Endothelial cell (in vitro differentiated cells): ENCODE data around the gene TMOD2. TPM values are rescaled to one million over a fixed set of nuclear protein-coding genes. Genes with fewer than 3 reads are reported as not detected.
A peak's percentile ranks its signal among the peaks of the same experiment; 100 is the strongest.

ENCODE experiments used
- DNase-seq: peaks from one replicate; pipeline ENCODE4 v3.0.0; 2021; ENCODE audit warnings: low spot score
- H3K27ac Mint-ChIP-seq: one replicate; pipeline ENCODE4 v1.8.0; 2021; ENCODE audit warnings: mixed read lengths, inconsistent platforms; ENCODE audit not compliant: unreplicated experiment
- H3K27me3 Mint-ChIP-seq: one replicate; pipeline ENCODE4 v1.8.0; 2021; ENCODE audit warnings: mild to moderate bottlenecking, moderate library complexity, mixed read lengths, inconsistent platforms; ENCODE audit not compliant: unreplicated experiment
- H3K36me3 Mint-ChIP-seq: one replicate; pipeline ENCODE4 v1.8.0; 2021; ENCODE audit warnings: mild to moderate bottlenecking, low read depth, mixed read lengths, inconsistent platforms; ENCODE audit not compliant: unreplicated experiment
- H3K4me1 Mint-ChIP-seq: one replicate; pipeline ENCODE4 v1.8.0; 2021; ENCODE audit warnings: mild to moderate bottlenecking, mixed read lengths, inconsistent platforms; ENCODE audit not compliant: unreplicated experiment
- H3K4me3 Mint-ChIP-seq: one replicate; pipeline ENCODE4 v1.8.0; 2021; ENCODE audit warnings: mild to moderate bottlenecking, mixed read lengths, inconsistent platforms; ENCODE audit not compliant: unreplicated experiment
- H3K9me3 Mint-ChIP-seq: one replicate; pipeline ENCODE4 v1.8.0; 2021; ENCODE audit warnings: mixed read lengths, inconsistent platforms; ENCODE audit not compliant: unreplicated experiment
- CTCF ChIP-seq: fragments of 200-600 bp; sonication (generic); IDR thresholded peaks from one replicate; pipeline ENCODE4 v1.5.0; 2021; ENCODE audit warnings: antibody characterized with exemption; ENCODE audit not compliant: unreplicated experiment
- total RNA-seq: library from RNA; stranded (reverse); fragmentation: NEBNext Ultra II Directional; extraction: Animal tissue kit (Norgen Biotek cat#: 25700); gene quantifications from one replicate; pipeline ENCODE4 v1.2.1, GENCODE V29; 2021; ENCODE audit not compliant: unreplicated experiment

TMOD2 gene
- total RNA-seq, 1 donor from 2014 or later, result 118 TPM

DNA sequence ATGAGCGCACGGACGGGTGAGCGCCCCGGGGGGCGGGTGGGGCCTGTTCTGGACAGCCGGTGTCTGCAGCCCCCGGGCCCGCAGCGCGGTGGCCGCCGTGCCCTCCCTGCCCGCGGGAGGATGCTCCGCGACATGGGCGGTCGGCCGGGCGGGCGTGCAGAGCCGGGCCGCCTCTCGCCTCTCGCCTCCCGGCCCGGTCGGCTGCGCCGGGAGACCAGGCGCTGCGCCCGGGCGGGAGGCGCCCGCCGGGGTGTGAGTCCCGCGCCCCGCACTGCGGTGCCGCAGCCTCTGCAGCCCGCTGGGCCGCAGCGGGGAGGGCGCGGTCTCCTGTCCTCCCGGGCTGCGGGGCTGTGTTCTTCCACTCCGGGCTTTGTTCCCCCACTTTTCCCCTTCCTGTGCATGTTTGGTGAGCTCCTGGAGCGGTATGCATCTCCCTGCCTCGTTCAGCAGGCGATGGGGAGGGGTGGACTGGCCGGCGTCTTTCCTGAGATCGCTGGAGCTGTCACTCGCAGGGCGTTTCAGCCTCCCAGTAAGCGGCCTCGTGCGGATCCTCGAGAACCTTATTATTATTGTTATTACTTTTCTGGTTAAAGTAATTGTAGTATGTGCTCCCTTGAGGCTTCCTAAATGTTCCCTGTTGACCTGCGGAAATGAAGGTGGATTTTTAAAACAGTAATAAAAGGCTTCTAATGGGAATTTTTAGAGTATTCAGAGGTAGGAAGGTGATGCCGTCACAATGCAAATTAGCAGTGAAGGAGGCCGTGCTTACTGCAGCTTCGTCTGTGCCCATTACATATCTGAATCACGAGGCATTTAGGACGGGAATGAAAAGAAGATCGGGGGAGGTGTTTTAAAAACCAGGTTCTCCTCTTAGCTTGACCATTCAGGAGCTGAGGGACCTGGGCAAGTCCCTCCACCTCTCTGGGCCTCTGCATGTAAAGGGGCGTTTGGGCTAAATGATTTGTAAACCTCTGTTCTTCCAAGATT lies 593 bp downstream of the TMOD2 start:
- TF ChIP-seq CTCF, result no peak
- Mint-ChIP-seq H3K9me3 (no peaks in the 10 kb centered on the region), H3K4me1 (peaks cover 62% of the 10 kb centered on the region), H3K4me3 (peak overlapping the region; percentile 95), H3K36me3 (peaks cover 7% of the 10 kb centered on the region), H3K27me3 (peaks cover 11% of the 10 kb centered on the region), H3K27ac (peak overlapping the region; percentile 23)
- peak; percentile 50 for DNase-seq

DNA sequence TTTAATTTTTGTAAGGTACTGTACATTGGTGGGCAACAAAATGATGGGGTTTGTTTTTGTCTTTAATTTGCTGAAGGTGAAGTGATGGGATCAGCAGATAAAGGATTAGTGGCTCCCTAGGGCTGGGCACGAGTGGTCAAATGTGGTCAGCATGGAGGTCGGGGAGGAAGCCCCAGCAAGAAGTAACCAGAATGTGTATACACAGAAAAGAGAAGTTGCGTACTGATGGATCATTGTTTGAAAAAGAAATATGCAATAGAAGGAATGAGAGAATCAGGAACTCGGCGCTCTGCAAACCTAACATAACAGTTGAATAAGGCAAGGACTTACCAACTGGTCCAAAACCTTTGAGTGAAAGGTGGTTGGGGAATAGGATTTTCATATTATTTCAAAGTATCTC lies 1.5 kb downstream of the TMOD2 start:
- no peak overlapping the region for H3K27ac Mint-ChIP-seq

GRCh38 chr15:51754267-51754666 lies 2.9 kb downstream of the TMOD2 start:
- H3K4me3 Mint-ChIP-seq, result peak overlapping the region; percentile 70
- H3K27me3 Mint-ChIP-seq, result peaks cover 11% of the 10 kb centered on the region

More for the DNA sequence above, 1.5 kb downstream of the TMOD2 start:
- H3K36me3 Mint-ChIP-seq, result peaks cover 7% of the 10 kb centered on the region
- no peaks in the 10 kb centered on the region for H3K9me3 Mint-ChIP-seq
- H3K27me3 Mint-ChIP-seq, result peaks cover 11% of the 10 kb centered on the region
- H3K4me3 Mint-ChIP-seq, result peak overlapping the region; percentile 95
- DNase-seq, result no peak
- no peak for TF ChIP-seq CTCF
- H3K4me1 Mint-ChIP-seq, result peaks cover 64% of the 10 kb centered on the region

DNA sequence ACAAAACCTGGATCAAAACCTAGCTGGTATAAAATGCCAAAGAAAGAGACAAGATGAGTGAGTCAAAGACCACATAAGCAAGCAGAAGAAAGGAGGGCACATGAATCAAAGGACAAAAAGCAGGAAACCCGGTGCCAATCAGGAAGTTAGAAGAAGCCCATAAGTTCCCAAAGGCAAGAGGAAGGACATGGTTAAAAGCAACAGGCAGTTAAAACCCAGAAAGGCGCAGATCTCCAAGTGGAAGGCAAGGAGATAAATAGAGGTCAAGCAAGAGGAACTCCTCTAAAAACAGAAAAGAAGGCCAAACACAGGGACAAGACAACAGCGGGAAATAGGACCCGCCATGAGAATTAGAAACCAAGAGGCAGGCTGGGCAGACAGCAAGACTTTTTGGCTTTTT lies 4.4 kb downstream of the TMOD2 start:
- DNase-seq, result no peak
- Mint-ChIP-seq H3K9me3 (no peaks in the 10 kb centered on the region), H3K27me3 (peaks cover 5% of the 10 kb centered on the region), H3K27ac (peak overlapping the region; percentile 44), H3K36me3 (peaks cover 20% of the 10 kb centered on the region), H3K4me3 (no peak overlapping the region), H3K4me1 (peaks cover 68% of the 10 kb centered on the region)
- TF ChIP-seq CTCF, result no peak

More at GRCh38 chr15:51754267-51754666, 2.9 kb downstream of the TMOD2 start:
- H3K9me3 Mint-ChIP-seq, result no peaks in the 10 kb centered on the region
- H3K4me1 Mint-ChIP-seq, result peaks cover 74% of the 10 kb centered on the region
- DNase-seq, result no peak
- peaks cover 19% of the 10 kb centered on the region for H3K36me3 Mint-ChIP-seq
- H3K27ac Mint-ChIP-seq, result no peak overlapping the region
- no peak for TF ChIP-seq CTCF

GRCh38 chr15:51756482-51756881 lies 5.1 kb downstream of the TMOD2 start:
- Mint-ChIP-seq H3K27me3 (peaks cover 1% of the 10 kb centered on the region), H3K27ac (no peak overlapping the region), H3K4me1 (peaks cover 68% of the 10 kb centered on the region), H3K9me3 (no peaks in the 10 kb centered on the region), H3K4me3 (no peak overlapping the region), H3K36me3 (peaks cover 20% of the 10 kb centered on the region)
- TF ChIP-seq CTCF, result no peak
- DNase-seq, result no peak
